Upper lobe of left lung (tissue), 6 donors: ENCODE data around the gene OR8G1. TPM values are rescaled to one million over a fixed set of nuclear protein-coding genes. Genes with fewer than 3 reads are reported as not detected.
A peak's percentile ranks its signal among the peaks of the same experiment; 100 is the strongest.

Experiments used
- ATAC-seq, 2 donors: fragments of 200-7000 bp; cut with Tn5 transposase; one replicate each; pipeline ENCODE4 v1.9.1; 2022; ENCODE audit warnings: mild to moderate bottlenecking in 2 of 2, moderate library complexity in 2 of 2; ENCODE audit not compliant: low FRiP score in 2 of 2
- DNase-seq, 2 donors: peaks; one replicate each; pipeline ENCODE4 v3.0.0-alpha.2; 2019 to 2020
- H3K27ac ChIP-seq, 4 donors: fragments of 200-600 bp; sonication (generic); one replicate each; pipeline ENCODE4 v1.5.1; 2016 to 2019
- H3K27me3 ChIP-seq, 4 donors: fragments of 200-600 bp; sonication (generic); one replicate each; pipeline ENCODE4 v1.5.1; 2017 to 2019
- H3K36me3 ChIP-seq, 4 donors: fragments of 200-600 bp; sonication (generic); one replicate each; pipeline ENCODE4 v1.5.1; 2016 to 2019
- H3K4me1 ChIP-seq, 4 donors: fragments of 200-600 bp; sonication (generic); one replicate each; pipeline ENCODE4 v1.5.1; 2018 to 2019
- H3K4me3 ChIP-seq, 4 donors: fragments of 200-600 bp; sonication (generic); one replicate each; pipeline ENCODE4 v1.5.1; 2017 to 2019; ENCODE audit warnings: mild to moderate bottlenecking in 2 of 4, moderate library complexity in 1 of 4
- H3K9me3 ChIP-seq, 4 donors: fragments of 200-600 bp; sonication (generic); one replicate each; pipeline ENCODE4 v1.5.1; 2018 to 2019
- EP300 ChIP-seq, 4 donors: sonication (generic); formaldehyde crosslinking; IDR thresholded peaks; one replicate each; pipeline ENCODE4 v1.5.1; 2017; ENCODE audit warnings: antibody characterized with exemption in 4 of 4, control low read depth in 2 of 4
- POLR2A ChIP-seq, 4 donors: fragments of 450-650 bp; IDR thresholded peaks; one replicate each; pipeline ENCODE4 v1.5.1; 2016 to 2017; ENCODE audit warnings: antibody characterized with exemption in 4 of 4, mild to moderate bottlenecking in 2 of 4
- POLR2AphosphoS5 ChIP-seq, 2 donors: sonication (generic); formaldehyde crosslinking; IDR thresholded peaks; one replicate each; pipeline ENCODE4 v1.5.1; 2017; ENCODE audit warnings: antibody characterized with exemption in 2 of 2
- WGBS, 2 donors: methylation state at CpG; one replicate each; pipeline ENCODE4 v1.1.5; 2017 to 2018; 5-methylcytosine and 5-hydroxymethylcytosine counted together
- total RNA-seq, 6 donors: library from RNA; depleted of rRNA in 4 of 6; stranded (reverse); fragments of >200 nt in 4 of 6; gene quantifications; one replicate each; pipeline versions ENCODE4 v1.1.0 to v1.2.1, GENCODE V29; 2016 to 2021
- TF ChIP-seq, protein P1 (sequence below), 6 experiments: fragments of 450-650 bp in 4 of 6; fragments of 200-600 bp in 2 of 6; sonication (generic) in 2 of 6; IDR thresholded peaks; one replicate each; pipeline ENCODE4 v1.5.1; 2016 to 2019; ENCODE audit warnings: antibody characterized with exemption in 6 of 6
- donor health status: DM: no; HTN: no; CAD: no; lungs with moderate emphysema.
- donor health status: DM: no; HTN: yes; CAD: no; lungs with severe emphysema.

Gene OR8G1
- total RNA-seq, 6 donors from 2014 or later, result not detected

DNA sequence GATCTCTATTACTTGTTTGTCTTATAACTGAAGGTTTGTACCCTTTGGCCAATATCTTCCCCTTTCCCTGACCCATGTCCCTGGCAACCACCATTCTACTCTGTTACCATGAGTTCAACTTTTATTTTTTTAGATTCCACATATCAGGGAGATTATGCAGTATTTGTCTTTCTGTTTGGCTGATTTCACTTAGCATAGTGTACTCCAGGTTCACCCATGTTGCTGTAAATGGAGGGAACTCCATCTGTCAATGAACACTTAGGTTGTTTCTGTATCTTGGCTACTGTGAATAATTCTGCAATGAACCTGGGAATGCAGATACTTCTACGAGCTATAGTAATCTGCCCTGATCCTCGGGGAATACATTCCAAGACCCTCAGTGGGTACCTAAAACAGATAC is 42.9 kb upstream of the OR8G1 start:
- TF ChIP-seq POLR2A (IDR thresholded peaks at IDR 0.05) (no peak), EP300 (IDR thresholded peaks at IDR 0.05) (no peak), POLR2AphosphoS5 (IDR thresholded peaks at IDR 0.05) (no peak)
- TF ChIP-seq, protein P1, sequence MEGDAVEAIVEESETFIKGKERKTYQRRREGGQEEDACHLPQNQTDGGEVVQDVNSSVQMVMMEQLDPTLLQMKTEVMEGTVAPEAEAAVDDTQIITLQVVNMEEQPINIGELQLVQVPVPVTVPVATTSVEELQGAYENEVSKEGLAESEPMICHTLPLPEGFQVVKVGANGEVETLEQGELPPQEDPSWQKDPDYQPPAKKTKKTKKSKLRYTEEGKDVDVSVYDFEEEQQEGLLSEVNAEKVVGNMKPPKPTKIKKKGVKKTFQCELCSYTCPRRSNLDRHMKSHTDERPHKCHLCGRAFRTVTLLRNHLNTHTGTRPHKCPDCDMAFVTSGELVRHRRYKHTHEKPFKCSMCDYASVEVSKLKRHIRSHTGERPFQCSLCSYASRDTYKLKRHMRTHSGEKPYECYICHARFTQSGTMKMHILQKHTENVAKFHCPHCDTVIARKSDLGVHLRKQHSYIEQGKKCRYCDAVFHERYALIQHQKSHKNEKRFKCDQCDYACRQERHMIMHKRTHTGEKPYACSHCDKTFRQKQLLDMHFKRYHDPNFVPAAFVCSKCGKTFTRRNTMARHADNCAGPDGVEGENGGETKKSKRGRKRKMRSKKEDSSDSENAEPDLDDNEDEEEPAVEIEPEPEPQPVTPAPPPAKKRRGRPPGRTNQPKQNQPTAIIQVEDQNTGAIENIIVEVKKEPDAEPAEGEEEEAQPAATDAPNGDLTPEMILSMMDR (IDR thresholded peaks at IDR 0.05), result no peak
- Histone ChIP-seq H3K27me3 (no peaks in the 10 kb centered on the region), H3K4me1 (no peaks in the 10 kb centered on the region), H3K36me3 (no peaks in the 10 kb centered on the region), H3K9me3 (no peaks in the 10 kb centered on the region), H3K4me3 (no peak overlapping the region), H3K27ac (no peak overlapping the region)
- DNase-seq (no peak), ATAC-seq (peak in 1 of 2 donors; percentile 19)
- WGBS, 2 donors, result 77 to 89% methylated on average over 2 of the region's 2 CpGs

DNA sequence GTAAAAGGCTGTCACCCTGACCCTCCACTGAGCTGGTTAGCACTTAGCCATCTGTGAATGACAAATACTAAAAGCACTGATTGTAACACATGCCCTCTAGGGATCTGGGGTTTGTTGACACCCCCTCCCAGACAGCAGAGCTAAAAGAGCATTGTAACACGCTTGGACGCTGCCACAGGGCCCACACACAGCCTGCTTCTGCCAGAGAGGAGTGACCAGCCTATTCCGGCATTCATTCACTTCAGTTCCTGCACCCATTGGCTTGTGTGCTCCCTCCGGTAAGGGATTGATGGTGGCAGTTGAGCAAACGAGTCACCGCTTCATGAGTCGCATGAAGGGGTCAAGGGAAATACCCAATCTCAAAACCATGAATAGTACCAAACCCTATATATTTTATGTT is 42.0 kb upstream of the OR8G1 start:
- no peaks in the 10 kb centered on the region for H3K9me3 ChIP-seq
- no peak for ATAC-seq

DNA sequence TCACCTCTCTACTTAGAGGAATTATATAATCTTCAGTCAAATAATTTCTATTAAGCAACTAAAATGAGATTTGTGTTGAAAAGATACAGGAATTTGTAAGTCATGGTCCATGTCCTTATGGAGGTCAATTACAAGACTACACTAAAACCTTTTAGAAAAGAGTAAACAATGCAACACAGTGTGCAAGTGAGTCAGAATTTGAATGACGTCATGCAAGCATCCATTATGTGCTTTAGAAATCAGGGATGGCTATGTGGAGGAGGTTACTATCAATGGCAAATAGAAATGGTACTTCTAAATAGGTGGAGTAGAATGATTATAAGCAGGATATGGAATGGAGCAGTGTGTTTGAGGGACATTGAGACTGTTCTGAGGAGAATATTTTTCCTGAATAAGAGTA is 41.2 kb upstream of the OR8G1 start:
- Histone ChIP-seq H3K4me1 (no peaks in the 10 kb centered on the region), H3K36me3 (no peaks in the 10 kb centered on the region), H3K9me3 (no peaks in the 10 kb centered on the region), H3K27ac (no peak overlapping the region), H3K27me3 (no peaks in the 10 kb centered on the region), H3K4me3 (no peak overlapping the region)
- ATAC-seq (no peak), DNase-seq (no peak)
- TF ChIP-seq POLR2AphosphoS5 (IDR thresholded peaks at IDR 0.05), result no peak
- no peak for TF ChIP-seq POLR2A (IDR thresholded peaks at IDR 0.05)
- no peak for TF ChIP-seq EP300 (IDR thresholded peaks at IDR 0.05)
- TF ChIP-seq, protein P1 (IDR thresholded peaks at IDR 0.05), result no peak
- WGBS, 2 donors, result 70 to 74% methylated on average over 1 of the region's 1 CpG

More for the DNA sequence above, 42.0 kb upstream of the OR8G1 start:
- TF ChIP-seq POLR2AphosphoS5 (IDR thresholded peaks at IDR 0.05), result no peak
- TF ChIP-seq, protein P1 (IDR thresholded peaks at IDR 0.05), result no peak
- TF ChIP-seq EP300 (IDR thresholded peaks at IDR 0.05), result no peak
- TF ChIP-seq POLR2A (IDR thresholded peaks at IDR 0.05), result no peak
- Histone ChIP-seq H3K27me3 (no peaks in the 10 kb centered on the region), H3K27ac (no peak overlapping the region), H3K4me3 (no peak overlapping the region), H3K36me3 (no peaks in the 10 kb centered on the region), H3K4me1 (no peaks in the 10 kb centered on the region)
- no peak for DNase-seq
- WGBS, 2 donors, result 88 to 95% methylated on average over 7 of the region's 7 CpGs

DNA sequence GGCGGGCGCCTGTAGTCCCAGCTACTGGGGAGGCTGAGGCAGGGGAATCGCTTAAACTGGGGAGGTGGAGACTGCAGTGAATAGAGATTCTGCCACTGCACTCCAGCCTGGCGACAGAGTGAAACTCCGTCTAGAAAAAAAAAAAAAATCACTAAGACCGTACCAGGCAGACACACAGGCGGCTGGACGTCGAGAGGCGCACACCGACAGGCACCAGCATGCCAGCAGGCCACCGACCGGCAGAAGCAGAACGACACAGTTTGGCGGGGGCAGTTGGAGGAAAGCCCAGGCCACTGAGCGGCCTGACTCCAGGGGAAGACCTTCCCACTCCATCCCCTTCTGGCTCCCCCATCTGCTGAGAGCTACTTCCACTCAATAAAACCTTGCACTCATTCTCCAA is 40.2 kb upstream of the OR8G1 start:
- WGBS, 2 donors, result 93 to 94% methylated on average over 16 of the region's 16 CpGs
- Histone ChIP-seq H3K27me3 (no peaks in the 10 kb centered on the region), H3K9me3 (no peaks in the 10 kb centered on the region)

DNA sequence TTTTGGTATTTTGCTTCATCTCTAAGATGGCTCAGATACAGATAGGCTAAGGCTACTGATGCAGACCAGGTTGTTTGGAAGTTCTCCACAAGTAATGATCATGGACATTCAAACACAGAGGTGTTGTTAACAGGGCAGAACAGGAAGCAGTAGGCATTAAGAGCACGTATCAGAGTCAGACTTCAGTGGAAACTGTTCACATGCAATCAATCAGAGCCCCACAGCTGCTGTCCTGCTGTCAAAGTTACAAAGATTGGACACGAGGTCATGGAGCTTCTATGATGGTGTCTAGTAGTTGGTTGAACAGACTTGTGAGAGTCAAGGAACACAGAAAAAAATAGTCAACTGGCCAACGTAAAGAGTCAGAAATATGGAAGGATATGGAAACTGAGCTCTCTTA is 37.9 kb upstream of the OR8G1 start:
- DNase-seq (no peak), ATAC-seq (no peak)
- Histone ChIP-seq H3K27me3 (no peaks in the 10 kb centered on the region), H3K27ac (no peak overlapping the region), H3K9me3 (no peaks in the 10 kb centered on the region), H3K4me1 (no peaks in the 10 kb centered on the region), H3K4me3 (no peak overlapping the region), H3K36me3 (no peaks in the 10 kb centered on the region)
- 34 to 55% methylated on average over 3 of the region's 3 CpGs for WGBS, 2 donors
- TF ChIP-seq POLR2AphosphoS5 (IDR thresholded peaks at IDR 0.05) (no peak), EP300 (IDR thresholded peaks at IDR 0.05) (no peak), POLR2A (IDR thresholded peaks at IDR 0.05) (no peak)
- TF ChIP-seq, protein P1 (IDR thresholded peaks at IDR 0.05), result no peak

More for the DNA sequence above, 40.2 kb upstream of the OR8G1 start:
- Histone ChIP-seq H3K27ac (no peak overlapping the region), H3K36me3 (no peaks in the 10 kb centered on the region), H3K4me3 (no peak overlapping the region), H3K4me1 (no peaks in the 10 kb centered on the region)
- ATAC-seq, result no peak
- TF ChIP-seq POLR2AphosphoS5 (IDR thresholded peaks at IDR 0.05) (no peak), EP300 (IDR thresholded peaks at IDR 0.05) (no peak), POLR2A (IDR thresholded peaks at IDR 0.05) (no peak)
- TF ChIP-seq, protein P1 (IDR thresholded peaks at IDR 0.05), result no peak
- DNase-seq, result peak in 1 of 2 donors; percentile 38
